ENCODE data around the gene IFFO2.

IFFO2 gene

DNA sequence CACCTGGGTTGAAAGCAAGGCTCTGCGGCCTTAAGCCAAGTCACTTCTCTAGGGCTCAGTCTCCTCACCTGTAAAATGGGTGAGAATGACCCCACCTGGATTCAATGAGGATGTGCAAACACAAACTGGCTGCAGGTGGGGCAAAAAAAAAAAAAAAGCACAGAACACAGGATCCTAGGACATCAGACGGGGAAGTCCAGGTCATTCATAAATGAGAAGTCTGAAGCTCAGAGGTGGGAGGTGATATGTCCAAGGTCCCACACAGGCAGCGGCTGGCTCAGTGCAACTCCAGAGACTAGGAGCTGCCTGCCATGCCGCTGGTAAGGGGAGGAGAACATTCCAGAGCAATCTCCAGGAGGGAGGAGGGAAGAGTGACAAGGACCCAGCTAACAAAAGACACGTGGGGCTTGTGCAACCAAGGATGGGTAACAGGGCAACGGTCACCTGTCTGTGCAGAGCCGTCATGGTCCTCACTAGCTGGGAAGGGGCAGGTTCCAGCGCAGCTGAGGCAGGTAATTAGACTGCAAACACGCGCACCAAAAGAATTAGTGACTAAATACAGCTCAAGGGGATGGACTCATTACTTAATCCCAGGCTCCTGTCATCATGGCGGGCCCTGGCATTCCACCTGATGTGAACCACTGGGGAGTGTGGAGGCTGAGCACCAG lies 19.5 kb downstream of the IFFO2 start:
- TF ChIP-seq, protein P1, sequence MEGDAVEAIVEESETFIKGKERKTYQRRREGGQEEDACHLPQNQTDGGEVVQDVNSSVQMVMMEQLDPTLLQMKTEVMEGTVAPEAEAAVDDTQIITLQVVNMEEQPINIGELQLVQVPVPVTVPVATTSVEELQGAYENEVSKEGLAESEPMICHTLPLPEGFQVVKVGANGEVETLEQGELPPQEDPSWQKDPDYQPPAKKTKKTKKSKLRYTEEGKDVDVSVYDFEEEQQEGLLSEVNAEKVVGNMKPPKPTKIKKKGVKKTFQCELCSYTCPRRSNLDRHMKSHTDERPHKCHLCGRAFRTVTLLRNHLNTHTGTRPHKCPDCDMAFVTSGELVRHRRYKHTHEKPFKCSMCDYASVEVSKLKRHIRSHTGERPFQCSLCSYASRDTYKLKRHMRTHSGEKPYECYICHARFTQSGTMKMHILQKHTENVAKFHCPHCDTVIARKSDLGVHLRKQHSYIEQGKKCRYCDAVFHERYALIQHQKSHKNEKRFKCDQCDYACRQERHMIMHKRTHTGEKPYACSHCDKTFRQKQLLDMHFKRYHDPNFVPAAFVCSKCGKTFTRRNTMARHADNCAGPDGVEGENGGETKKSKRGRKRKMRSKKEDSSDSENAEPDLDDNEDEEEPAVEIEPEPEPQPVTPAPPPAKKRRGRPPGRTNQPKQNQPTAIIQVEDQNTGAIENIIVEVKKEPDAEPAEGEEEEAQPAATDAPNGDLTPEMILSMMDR (IDR thresholded peaks at IDR 0.05) = no peak
- TF ChIP-seq ZFX (IDR thresholded peaks at IDR 0.05; ENCODE audit: borderline replicate concordance) = no peak
- H3K27ac ChIP-seq = no peak overlapping the region

DNA sequence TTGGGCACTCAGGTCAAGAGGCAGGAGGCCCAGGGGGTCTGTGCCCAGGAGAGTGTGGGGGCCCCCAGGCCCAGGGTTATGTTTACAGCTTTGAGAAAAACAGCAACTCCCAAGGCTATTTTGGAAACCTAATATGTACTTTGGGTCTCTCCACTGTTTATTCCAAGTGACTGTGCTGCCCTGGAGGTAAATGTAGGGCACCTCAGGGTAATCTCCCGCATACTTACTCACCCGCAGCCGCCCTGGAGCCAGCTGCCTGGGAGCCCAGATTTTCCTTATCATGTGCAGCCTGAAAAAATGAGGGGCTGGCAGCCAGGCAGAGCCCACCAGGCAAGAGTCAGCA lies 20.0 kb downstream of the IFFO2 start:
- no peak for TF ChIP-seq ZFX (IDR thresholded peaks at IDR 0.05; ENCODE audit: borderline replicate concordance)
- TF ChIP-seq, protein P1 (IDR thresholded peaks at IDR 0.05) = no peak
- no peak overlapping the region for H3K27ac ChIP-seq

DNA sequence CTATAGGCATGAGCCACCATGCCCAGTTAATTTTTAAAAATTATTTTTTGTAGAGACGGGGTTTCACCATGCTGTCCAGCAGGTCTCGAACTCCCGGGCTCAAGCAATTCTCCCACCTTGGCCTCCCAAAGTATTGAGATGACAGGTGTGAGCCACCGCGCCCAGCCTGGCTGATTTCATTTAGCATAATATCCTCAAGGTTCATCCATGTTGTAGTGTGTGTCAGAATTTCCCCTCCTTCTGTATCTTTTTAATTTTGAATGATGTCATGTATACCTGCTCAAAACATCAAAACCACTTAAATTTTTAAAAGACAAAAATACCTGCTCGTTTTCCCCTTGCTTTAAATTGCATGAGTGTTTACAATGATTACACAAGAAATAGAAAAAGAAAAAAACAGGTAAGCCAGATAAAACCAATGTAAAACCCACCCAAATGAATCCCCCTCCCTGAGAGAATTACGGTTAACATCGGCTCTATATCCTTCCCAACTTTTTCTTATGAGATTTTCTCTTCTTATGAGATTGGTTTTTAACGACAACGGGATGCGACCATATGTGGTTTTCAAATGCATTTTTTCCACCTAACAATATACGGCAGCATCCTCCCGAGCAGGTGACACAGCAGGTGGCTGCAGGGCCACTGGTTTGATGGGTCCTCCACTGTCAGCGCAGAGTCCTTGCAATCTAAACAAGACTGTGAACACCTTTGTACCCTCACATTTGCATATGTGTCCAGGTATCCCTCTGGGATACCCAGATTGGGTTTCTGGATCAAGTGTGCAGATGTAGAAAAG lies 22.1 kb downstream of the IFFO2 start:
- H3K27ac ChIP-seq = no peak overlapping the region
- TF ChIP-seq, protein P1 (IDR thresholded peaks at IDR 0.05) = no peak
- TF ChIP-seq ZFX (IDR thresholded peaks at IDR 0.05; ENCODE audit: borderline replicate concordance) = no peak

DNA sequence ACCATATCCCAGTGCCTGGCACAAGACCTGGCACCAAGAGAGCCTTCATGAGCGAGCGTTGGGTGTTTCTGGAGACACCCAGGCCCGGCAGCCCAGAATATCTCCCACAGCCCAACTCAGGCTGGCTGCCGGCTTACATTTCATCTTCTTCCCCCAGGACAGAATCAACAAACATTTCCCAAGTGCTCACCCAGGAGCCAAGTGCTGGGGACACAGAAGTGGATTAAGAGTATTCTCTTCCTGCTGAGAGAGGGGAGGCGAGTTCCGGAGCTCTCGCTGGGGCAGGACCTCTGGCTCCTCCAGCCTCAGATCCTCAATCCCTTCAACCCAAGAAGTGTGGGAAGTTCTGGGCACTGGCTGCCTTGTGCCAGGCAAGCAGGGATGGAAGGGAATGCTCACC lies 23.6 kb downstream of the IFFO2 start:
- no peak overlapping the region for H3K27ac ChIP-seq

DNA sequence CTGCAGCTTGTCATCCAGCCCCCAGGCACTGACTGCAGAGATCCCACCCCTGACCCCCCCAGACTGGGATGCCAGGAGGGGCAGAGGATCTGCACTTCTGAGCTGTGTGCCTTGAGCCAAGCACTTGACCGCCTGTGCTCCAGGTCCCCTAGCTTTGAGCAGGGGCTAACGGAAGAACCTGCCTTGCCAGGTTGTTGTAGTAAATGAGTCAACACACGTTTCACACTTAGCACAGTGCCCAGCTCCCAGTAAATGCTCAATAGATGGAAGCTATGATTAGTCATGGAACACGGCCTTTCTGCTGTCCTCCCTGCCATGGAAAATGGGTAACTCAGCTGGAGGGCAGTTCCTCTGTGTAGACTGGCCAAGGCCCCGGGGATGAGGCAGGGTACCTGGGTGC lies 24.1 kb downstream of the IFFO2 start:
- no peak overlapping the region for H3K27ac ChIP-seq
- no peak for TF ChIP-seq ZFX (IDR thresholded peaks at IDR 0.05; ENCODE audit: borderline replicate concordance)
- TF ChIP-seq, protein P1 (IDR thresholded peaks at IDR 0.05) = no peak

More for the DNA sequence above, 23.6 kb downstream of the IFFO2 start:
- TF ChIP-seq, protein P1 (IDR thresholded peaks at IDR 0.05) = no peak
- no peak for TF ChIP-seq ZFX (IDR thresholded peaks at IDR 0.05; ENCODE audit: borderline replicate concordance)

DNA sequence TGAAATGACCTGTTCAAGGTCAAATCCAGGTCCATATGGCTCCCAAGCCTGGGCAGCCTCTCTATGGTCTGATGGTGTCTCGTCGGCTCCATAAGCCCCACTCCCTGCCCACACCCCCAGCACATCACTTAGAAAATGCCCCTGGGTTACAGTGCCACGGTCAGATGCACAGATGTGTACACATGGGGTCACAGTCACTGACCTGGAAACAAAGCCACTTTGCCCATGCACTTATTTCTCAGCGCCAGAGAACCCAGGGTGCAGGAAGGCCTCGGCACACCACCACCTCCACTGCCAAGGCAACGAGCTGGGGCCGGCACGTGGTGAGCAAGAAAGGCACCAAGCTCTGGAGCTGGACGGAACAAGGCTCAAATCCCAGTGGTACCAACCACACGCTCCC lies 24.7 kb downstream of the IFFO2 start:
- no peak overlapping the region for H3K27ac ChIP-seq
- TF ChIP-seq ZFX (IDR thresholded peaks at IDR 0.05; ENCODE audit: borderline replicate concordance) = no peak
- TF ChIP-seq, protein P1 (IDR thresholded peaks at IDR 0.05) = no peak

DNA sequence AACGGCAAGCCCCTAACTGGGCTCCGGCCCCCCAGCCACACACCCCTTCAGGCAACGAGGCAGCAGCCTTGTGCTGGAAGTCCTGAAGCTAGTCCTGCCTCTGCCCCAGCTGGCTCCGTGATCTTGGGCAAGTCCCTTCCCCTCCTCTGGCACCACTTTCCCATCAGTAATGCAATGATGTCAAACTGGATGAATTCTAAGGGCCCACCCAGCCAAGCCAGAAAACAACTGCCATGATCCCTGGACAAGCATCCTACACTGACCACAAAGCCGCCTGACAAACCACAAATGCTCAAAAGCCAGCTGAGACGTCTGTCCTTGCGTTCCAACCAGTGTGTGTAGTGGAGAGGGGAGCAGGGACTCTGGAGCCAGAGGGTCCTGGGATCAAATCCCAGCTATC lies 26.8 kb downstream of the IFFO2 start:
- H3K27ac ChIP-seq = no peak overlapping the region
- TF ChIP-seq, protein P1 (IDR thresholded peaks at IDR 0.05) = no peak
- TF ChIP-seq ZFX (IDR thresholded peaks at IDR 0.05; ENCODE audit: borderline replicate concordance) = no peak

Measured in 22Rv1 (cell line).